Endothelial cell of umbilical vein (primary cell): Measurements from ENCODE around the gene RABL2A.
"Not testable (repeated sequence)": the region's sequence is repeated elsewhere in the genome, so short reads cannot be mapped to it uniquely, and the experiment has no call there.

Experiments
- EZH2 ChIP-seq: IDR thresholded peaks from 2 replicates; pipeline ENCODE4 v1.6.1; 2012; ENCODE audit warnings: borderline replicate concordance, low read depth, mild to moderate bottlenecking, moderate library complexity, low read length, inconsistent platforms; ENCODE audit not compliant: severe bottlenecking
- FOS ChIP-seq: IDR thresholded peaks from 2 replicates; pipeline ENCODE4 v1.6.1; 2011; ENCODE audit warnings: mild to moderate bottlenecking, low read length, moderate library complexity, borderline replicate concordance; ENCODE audit not compliant: insufficient read depth
- JUN ChIP-seq: IDR thresholded peaks from 2 replicates; pipeline ENCODE4 v1.6.1; 2011; ENCODE audit warnings: borderline replicate concordance, low read depth; ENCODE audit not compliant: insufficient read length, insufficient read depth
- POLR2A ChIP-seq: IDR thresholded peaks from 2 replicates; pipeline ENCODE4 v1.6.1; 2012; ENCODE audit warnings: low read depth, mild to moderate bottlenecking, control low read depth, low read length
- POLR2AphosphoS5 ChIP-seq: IDR thresholded peaks from 2 replicates; pipeline ENCODE4 v1.6.1; 2012; ENCODE audit warnings: low read depth, mild to moderate bottlenecking, control low read depth, low read length, moderate library complexity; ENCODE audit not compliant: insufficient read depth
- TF ChIP-seq, protein P1 (sequence below), 2 donors: IDR thresholded peaks; 1 replicate in 1 of 2; 2 replicates in 1 of 2; pipeline ENCODE4 v1.5.1; 2011; ENCODE audit warnings: low read length in 2 of 2, mild to moderate bottlenecking in 2 of 2, moderate library complexity in 2 of 2, control low read depth in 1 of 2, inconsistent platforms in 1 of 2, low read depth in 1 of 2; ENCODE audit not compliant: insufficient read depth in 1 of 2; ENCODE audit errors: extremely low read depth in 1 of 2
- TF ChIP-seq, protein P2 (sequence below): IDR thresholded peaks from 2 replicates; pipeline ENCODE4 v1.6.1; 2011; ENCODE audit not compliant: insufficient read depth, insufficient read length

DNA sequence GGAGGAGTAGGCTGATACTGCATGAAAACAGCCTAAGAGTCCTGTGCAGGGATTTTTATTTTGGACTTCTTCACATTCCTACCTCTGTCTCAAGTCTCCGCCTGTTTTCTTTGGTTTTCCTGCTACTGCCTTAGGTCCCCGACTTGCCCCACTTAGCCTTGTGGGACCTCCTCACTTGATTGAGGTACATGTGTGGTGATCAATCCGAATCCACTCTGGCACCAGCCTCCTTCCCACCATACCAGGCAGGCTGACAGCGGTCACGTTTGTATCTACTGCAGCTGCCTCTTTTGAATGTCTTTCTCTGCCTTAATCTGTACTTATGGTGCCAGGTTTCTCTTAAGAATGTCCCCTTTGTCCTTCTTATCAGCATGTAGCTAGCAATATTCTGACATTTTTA lies 22.4 kb upstream of the RABL2A start:
- not testable (repeated sequence) for TF ChIP-seq EZH2, POLR2A, JUN, POLR2AphosphoS5, FOS
- TF ChIP-seq, protein P1, sequence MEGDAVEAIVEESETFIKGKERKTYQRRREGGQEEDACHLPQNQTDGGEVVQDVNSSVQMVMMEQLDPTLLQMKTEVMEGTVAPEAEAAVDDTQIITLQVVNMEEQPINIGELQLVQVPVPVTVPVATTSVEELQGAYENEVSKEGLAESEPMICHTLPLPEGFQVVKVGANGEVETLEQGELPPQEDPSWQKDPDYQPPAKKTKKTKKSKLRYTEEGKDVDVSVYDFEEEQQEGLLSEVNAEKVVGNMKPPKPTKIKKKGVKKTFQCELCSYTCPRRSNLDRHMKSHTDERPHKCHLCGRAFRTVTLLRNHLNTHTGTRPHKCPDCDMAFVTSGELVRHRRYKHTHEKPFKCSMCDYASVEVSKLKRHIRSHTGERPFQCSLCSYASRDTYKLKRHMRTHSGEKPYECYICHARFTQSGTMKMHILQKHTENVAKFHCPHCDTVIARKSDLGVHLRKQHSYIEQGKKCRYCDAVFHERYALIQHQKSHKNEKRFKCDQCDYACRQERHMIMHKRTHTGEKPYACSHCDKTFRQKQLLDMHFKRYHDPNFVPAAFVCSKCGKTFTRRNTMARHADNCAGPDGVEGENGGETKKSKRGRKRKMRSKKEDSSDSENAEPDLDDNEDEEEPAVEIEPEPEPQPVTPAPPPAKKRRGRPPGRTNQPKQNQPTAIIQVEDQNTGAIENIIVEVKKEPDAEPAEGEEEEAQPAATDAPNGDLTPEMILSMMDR (IDR thresholded peaks at IDR 0.05; ENCODE audit: extremely low read depth in 1 of 2, insufficient read depth in 1 of 2, low read depth in 1 of 2, low read length in 2 of 2) = not testable (repeated sequence)
- TF ChIP-seq, protein P2, sequence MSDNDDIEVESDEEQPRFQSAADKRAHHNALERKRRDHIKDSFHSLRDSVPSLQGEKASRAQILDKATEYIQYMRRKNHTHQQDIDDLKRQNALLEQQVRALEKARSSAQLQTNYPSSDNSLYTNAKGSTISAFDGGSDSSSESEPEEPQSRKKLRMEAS = not testable (repeated sequence)
